Esophagus muscularis mucosa (tissue), 4 donors: ENCODE measurements around the gene CD7. TPM values are rescaled to one million over a fixed set of nuclear protein-coding genes. Genes with fewer than 3 reads are reported as not detected.
A peak's percentile ranks its signal among the peaks of the same experiment; 100 is the strongest.

ENCODE experiments used
- DNase-seq: peaks from one replicate; pipeline ENCODE4 v3.0.0-alpha.2; 2017; ENCODE audit errors: extremely low spot score
- H3K27ac ChIP-seq, 4 donors: fragments of 200-600 bp; sonication (generic); replicated peaks in 1 of 4; 1 replicate in 3 of 4; 2 replicates in 1 of 4; pipeline ENCODE4 v1.5.1; 2016 to 2019; ENCODE audit warnings: mild to moderate bottlenecking in 1 of 4
- H3K27me3 ChIP-seq, 4 donors: fragments of 200-600 bp; sonication (generic); one replicate each; pipeline versions ENCODE4 v1.5.1 to v1.6.0; 2016 to 2019
- H3K36me3 ChIP-seq, 4 donors: fragments of 200-600 bp; sonication (generic); one replicate each; pipeline ENCODE4 v1.5.1; 2016 to 2019
- H3K4me1 ChIP-seq, 4 donors: fragments of 200-600 bp; sonication (generic); one replicate each; pipeline ENCODE4 v1.5.1; 2016 to 2019
- H3K4me3 ChIP-seq, 4 donors: fragments of 200-600 bp; sonication (generic); 1 replicate in 2 of 4; 2 replicates in 2 of 4; pipeline ENCODE4 v1.5.1; 2016 to 2019; ENCODE audit warnings: mild to moderate bottlenecking in 4 of 4, moderate library complexity in 1 of 4
- H3K9me3 ChIP-seq, 4 donors: fragments of 200-600 bp; sonication (generic); 1 replicate in 3 of 4; 2 replicates in 1 of 4; pipeline ENCODE4 v1.5.1; 2016 to 2019
- EP300 ChIP-seq: sonication (generic); formaldehyde crosslinking; IDR thresholded peaks from one replicate; pipeline ENCODE4 v1.6.1; 2017; ENCODE audit warnings: antibody characterized with exemption
- POLR2A ChIP-seq: fragments of 450-650 bp; IDR thresholded peaks from one replicate; pipeline ENCODE4 v1.6.1; 2017; ENCODE audit warnings: antibody characterized with exemption, moderate library complexity, mild to moderate bottlenecking, low read depth
- POLR2AphosphoS5 ChIP-seq, 2 donors: sonication (generic); formaldehyde crosslinking; IDR thresholded peaks; one replicate each; pipeline ENCODE4 v1.6.1; 2017; ENCODE audit warnings: antibody characterized with exemption in 2 of 2
- WGBS: methylation state at CpG from one replicate; pipeline ENCODE4 v1.1.5; 2018; 5-methylcytosine and 5-hydroxymethylcytosine counted together
- intact Hi-C: fragments of 100-400 bp; cut with DNase I; formaldehyde crosslinking; loops from one replicate; pipeline ENCODE4 v1.15.1; 2023
- total RNA-seq, 4 donors: library from RNA; depleted of rRNA; stranded (reverse); fragments of >200 nt; gene quantifications; one replicate each; pipeline versions ENCODE4 v1.1.0 to v1.2.1, GENCODE V29; 2016
- TF ChIP-seq, protein P1 (sequence below), 3 experiments: fragments of 200-600 bp in 2 of 3; fragments of 450-650 bp in 1 of 3; sonication (generic) in 2 of 3; IDR thresholded peaks; one replicate each; pipeline ENCODE4 v1.5.1; 2017 to 2019; ENCODE audit warnings: antibody characterized with exemption in 3 of 3, mild to moderate bottlenecking in 2 of 3, moderate library complexity in 1 of 3

CD7 gene
- total RNA-seq, 4 donors from 2014 or later, result 0.91 to 5.7 (median 2.0) TPM; not detected in 1

DNA sequence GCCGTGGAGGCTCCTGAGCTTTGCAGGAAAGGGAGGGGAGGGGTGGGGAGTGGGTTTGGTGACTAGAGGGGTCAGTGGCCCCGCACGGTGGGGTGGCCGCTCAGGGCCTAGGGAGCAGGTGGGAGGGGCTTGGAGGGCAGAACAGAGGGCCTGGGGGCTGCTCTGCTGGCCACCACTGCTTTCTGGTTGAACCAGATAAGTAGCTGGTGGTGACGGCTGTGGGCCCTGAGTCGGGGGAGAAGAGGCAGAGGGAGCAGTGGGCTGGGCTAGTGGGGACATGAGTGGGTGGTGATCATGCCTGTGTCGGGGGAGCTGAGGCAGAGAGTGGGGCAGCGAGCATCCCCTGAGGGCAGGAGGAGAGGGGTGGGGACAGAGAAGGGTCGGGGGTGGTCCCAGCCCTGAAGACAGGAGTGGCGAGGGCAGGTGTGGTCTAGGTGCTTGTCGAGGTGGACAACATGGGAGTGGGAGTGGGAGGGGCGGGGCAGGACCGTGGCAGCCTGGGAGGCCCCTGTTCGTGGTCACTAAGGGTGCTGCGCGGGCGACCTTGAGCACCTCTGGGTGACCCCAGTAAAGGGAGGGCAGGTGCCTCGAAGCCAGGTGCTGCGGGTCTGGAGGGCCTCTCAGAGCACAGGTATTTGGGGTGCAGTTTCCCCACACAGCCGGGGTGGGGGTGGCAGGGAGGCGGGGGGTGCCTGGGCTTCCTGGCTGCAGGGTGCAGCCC lies 6.3 kb upstream of the CD7 start:
- peaks cover 0 to 21% (median 0%) of the 10 kb centered on the region in 4 donors for H3K36me3 ChIP-seq
- intact Hi-C loops, result no loop called here
- 68% methylated on average over 14 of the region's 21 CpGs for WGBS
- H3K9me3 ChIP-seq, result no peaks in the 10 kb centered on the region
- no peak overlapping the region for H3K27ac ChIP-seq
- DNase-seq, result no peak
- peaks cover 0 to 38% (median 0%) of the 10 kb centered on the region in 4 donors for H3K27me3 ChIP-seq
- TF ChIP-seq EP300 (no peak), POLR2A (no peak), POLR2AphosphoS5 (IDR thresholded peaks at IDR 0.05) (no peak)
- TF ChIP-seq, protein P1, sequence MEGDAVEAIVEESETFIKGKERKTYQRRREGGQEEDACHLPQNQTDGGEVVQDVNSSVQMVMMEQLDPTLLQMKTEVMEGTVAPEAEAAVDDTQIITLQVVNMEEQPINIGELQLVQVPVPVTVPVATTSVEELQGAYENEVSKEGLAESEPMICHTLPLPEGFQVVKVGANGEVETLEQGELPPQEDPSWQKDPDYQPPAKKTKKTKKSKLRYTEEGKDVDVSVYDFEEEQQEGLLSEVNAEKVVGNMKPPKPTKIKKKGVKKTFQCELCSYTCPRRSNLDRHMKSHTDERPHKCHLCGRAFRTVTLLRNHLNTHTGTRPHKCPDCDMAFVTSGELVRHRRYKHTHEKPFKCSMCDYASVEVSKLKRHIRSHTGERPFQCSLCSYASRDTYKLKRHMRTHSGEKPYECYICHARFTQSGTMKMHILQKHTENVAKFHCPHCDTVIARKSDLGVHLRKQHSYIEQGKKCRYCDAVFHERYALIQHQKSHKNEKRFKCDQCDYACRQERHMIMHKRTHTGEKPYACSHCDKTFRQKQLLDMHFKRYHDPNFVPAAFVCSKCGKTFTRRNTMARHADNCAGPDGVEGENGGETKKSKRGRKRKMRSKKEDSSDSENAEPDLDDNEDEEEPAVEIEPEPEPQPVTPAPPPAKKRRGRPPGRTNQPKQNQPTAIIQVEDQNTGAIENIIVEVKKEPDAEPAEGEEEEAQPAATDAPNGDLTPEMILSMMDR (IDR thresholded peaks at IDR 0.05), result no peak
- no peak overlapping the region for H3K4me3 ChIP-seq
- peaks cover 6 to 20% (median 11%) of the 10 kb centered on the region in 4 donors for H3K4me1 ChIP-seq

DNA sequence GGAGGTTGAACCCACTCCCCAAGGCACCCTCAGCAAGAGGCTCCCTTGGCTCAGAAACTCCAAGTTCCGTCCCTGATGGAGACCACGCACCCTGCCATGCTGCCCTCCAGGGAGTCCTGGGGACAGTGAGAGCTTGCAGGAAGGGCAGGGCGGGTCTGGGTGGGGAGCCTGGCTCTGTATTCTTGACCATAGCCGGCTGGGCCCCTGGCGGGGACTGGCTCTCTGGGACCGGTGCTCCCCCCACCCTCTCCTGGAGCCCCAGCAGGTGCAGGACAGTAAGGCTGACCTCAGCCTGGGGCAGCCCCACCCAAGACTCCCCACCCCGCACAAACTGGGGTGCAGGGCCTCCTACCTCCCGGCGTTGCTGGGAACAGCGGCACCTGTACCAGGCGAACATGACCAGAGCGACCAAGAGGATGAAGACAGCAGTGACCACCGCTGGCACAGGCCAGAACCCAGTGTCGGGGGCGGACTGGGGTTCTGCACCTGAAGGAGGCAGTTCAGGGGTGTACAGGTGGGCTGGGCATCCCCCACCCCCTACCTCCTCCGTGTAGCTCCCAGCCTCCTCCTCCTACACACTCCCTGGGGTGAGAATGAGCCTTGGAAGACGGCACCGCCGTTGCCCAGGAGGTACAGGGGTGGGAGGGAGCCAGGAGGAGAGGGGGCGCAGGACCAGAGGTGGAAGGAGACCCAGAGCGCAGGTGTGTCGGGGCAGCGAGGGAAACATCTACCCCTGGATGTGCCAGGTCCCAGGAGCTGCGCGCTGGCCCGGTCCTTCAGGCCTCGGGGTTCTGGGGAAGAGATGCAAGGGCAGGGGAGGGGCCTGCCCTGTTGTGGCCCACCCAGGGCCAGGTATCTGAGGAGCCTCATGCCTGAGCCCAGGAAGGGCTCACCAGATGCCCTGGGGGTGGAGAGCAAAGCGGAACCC lies 5.4 kb upstream of the CD7 start:
- 84% methylated on average over 21 of the region's 28 CpGs for WGBS

DNA sequence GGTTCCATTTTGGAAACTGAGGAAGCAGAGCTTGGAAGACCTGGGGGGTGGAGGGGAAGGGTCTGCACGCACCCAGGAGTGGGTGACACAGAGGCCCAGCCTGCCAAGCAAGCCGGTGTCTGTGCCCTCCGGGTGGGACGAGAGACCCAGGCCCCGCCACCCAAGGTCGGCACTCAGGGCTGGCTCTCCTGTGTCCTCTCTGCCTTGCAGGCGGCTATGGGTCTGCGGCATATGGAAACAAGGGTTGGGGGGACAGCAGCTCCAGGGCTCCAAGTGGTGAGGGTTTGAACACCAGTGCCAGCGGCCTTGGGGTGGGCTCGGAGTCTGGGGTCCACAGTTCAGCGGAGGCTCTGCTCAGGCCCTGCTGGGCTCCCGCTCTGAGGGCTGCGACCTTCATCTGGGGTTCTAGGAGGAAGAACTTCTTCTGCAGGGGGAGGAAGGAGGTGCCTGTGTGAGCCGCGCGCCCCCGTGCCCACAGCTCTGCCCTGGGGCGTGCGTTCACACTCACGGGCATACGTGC lies 4.6 kb upstream of the CD7 start:
- no peak for DNase-seq
- no peak for TF ChIP-seq POLR2A
- TF ChIP-seq EP300, result no peak
- no peak for TF ChIP-seq POLR2AphosphoS5 (IDR thresholded peaks at IDR 0.05)
- TF ChIP-seq, protein P1 (IDR thresholded peaks at IDR 0.05), result no peak
- H3K9me3 ChIP-seq, result no peaks in the 10 kb centered on the region
- WGBS, result 81% methylated on average over 16 of the region's 21 CpGs
- peaks cover 0 to 21% (median 0%) of the 10 kb centered on the region in 4 donors for H3K36me3 ChIP-seq
- intact Hi-C loops, result loop anchor here (1.0 to 2.0 kb wide), 3 partner anchors 21 to 116 kb away; no protein-coding TSS in a partner anchor
- H3K4me1 ChIP-seq, result peaks cover 6 to 12% (median 9%) of the 10 kb centered on the region in 4 donors
- H3K4me3 ChIP-seq, result no peak overlapping the region
- H3K27me3 ChIP-seq, result peaks cover 0 to 43% (median 0%) of the 10 kb centered on the region in 4 donors
- H3K27ac ChIP-seq, result no peak overlapping the region

More for the DNA sequence above, 5.4 kb upstream of the CD7 start:
- TF ChIP-seq POLR2AphosphoS5 (IDR thresholded peaks at IDR 0.05), result no peak
- intact Hi-C loops, result no loop called here
- Histone ChIP-seq H3K36me3 (peaks cover 0 to 21% (median 0%) of the 10 kb centered on the region in 4 donors), H3K27ac (no peak overlapping the region), H3K4me1 (peaks cover 6 to 14% (median 8%) of the 10 kb centered on the region in 4 donors), H3K27me3 (peaks cover 0 to 40% (median 0%) of the 10 kb centered on the region in 4 donors), H3K9me3 (no peaks in the 10 kb centered on the region), H3K4me3 (no peak overlapping the region)
- DNase-seq, result no peak

DNA sequence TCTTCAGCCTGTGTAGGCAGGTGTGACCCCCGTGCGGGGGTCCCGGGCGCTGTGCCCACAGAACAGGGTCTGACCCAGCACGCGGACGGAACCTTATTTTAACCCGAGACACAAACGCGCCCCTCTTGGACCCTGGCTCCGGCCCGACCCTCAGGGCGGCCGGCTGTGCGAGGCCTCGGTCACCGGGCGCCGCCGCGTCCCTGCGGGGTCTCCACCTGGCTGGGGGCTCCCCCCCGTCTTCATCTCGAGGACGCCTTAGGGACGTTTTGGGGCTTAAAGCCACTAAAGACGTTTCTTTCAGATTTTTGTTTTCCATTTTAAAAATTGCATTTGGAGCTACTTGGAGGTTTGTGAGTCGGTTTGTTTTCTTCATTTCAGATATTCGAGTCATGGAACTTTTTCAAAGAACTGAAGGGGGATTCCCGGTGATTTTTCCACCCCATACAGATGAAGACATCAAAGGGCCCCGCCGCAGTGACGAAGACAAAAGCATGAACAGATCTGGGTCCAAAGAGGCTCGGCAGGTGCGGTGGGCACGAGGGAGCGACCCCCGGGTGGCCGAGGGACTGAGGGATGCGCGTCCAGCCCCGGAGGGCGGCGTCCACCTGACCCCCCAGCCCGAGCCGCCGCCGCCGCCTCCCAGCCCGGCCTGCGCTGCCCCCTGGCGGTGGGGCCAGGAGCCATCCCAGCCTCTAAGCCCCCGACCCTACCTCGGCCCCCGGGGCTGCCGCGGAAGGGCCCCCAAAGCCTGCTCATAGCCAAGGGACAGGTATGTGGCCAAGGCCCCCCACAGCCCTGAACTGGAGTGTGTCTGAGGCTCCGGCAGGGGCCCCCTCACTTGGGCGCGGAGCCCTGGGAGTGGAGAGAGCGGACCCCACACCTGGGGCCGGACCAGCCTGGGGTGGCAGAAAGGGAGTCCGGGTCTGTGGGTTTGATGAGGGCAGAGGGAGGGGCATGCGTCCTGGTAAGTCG lies 3.8 kb upstream of the CD7 start:
- no peaks in the 10 kb centered on the region for H3K9me3 ChIP-seq
- H3K36me3 ChIP-seq, result peaks cover 0 to 21% (median 0%) of the 10 kb centered on the region in 4 donors
- TF ChIP-seq, protein P1 (IDR thresholded peaks at IDR 0.05), result peak; percentile 96 to 99 (median 98)
- no peak for TF ChIP-seq EP300
- peaks cover 6 to 19% (median 10%) of the 10 kb centered on the region in 4 donors for H3K4me1 ChIP-seq
- no peak for DNase-seq
- intact Hi-C loops, result loop anchor here (1.0 to 2.0 kb wide), 3 partner anchors 20 to 115 kb away; no protein-coding TSS in a partner anchor
- H3K27me3 ChIP-seq, result peaks cover 0 to 45% (median 2%) of the 10 kb centered on the region in 4 donors
- 47% methylated on average over 57 of the region's 65 CpGs for WGBS
- H3K4me3 ChIP-seq, result peak overlapping the region in 2 of 4 donors; percentile 25 to 33
- H3K27ac ChIP-seq, result no peak overlapping the region
